Right lobe of liver (tissue), 6 donors: ENCODE data around the gene PLXND1. TPM values are rescaled to one million over a fixed set of nuclear protein-coding genes. Genes with fewer than 3 reads are reported as not detected.
A peak's percentile ranks its signal among the peaks of the same experiment; 100 is the strongest.

ENCODE experiments used
- ATAC-seq, 4 donors: fragments of 200-7000 bp; cut with Tn5 transposase; one replicate each; pipeline ENCODE4 v1.9.1; 2020; ENCODE audit warnings: mild to moderate bottlenecking in 4 of 4, moderate library complexity in 4 of 4
- DNase-seq, 3 donors: peaks; one replicate each; pipeline ENCODE4 v3.0.0-alpha.2; 2020
- H3K27ac ChIP-seq, 3 donors: fragments of 200-600 bp; one replicate each; pipeline ENCODE4 v1.8.0; 2022
- H3K27me3 ChIP-seq, 2 donors: fragments of 200-600 bp; one replicate each; pipeline ENCODE4 v1.8.0; 2022
- H3K36me3 ChIP-seq, 4 donors: fragments of 200-600 bp; sonication (generic) in 1 of 4; one replicate each; pipeline versions ENCODE4 v1.5.1 to v1.8.0; 2017 to 2022; ENCODE audit warnings: control low read depth in 1 of 4
- H3K4me1 ChIP-seq, 4 donors: fragments of 200-600 bp; sonication (generic) in 1 of 4; one replicate each; pipeline versions ENCODE4 v1.5.1 to v1.8.0; 2017 to 2022; ENCODE audit warnings: control low read depth in 1 of 4
- H3K4me3 ChIP-seq, 3 donors: fragments of 200-600 bp; one replicate each; pipeline ENCODE4 v1.8.0; 2022
- H3K9me3 ChIP-seq, 4 donors: fragments of 200-600 bp; sonication (generic) in 1 of 4; one replicate each; pipeline versions ENCODE4 v1.5.1 to v1.8.0; 2017 to 2022; ENCODE audit warnings: control low read depth in 1 of 4
- POLR2A ChIP-seq: fragments of 450-650 bp; IDR thresholded peaks from one replicate; pipeline ENCODE4 v1.6.1; 2017; ENCODE audit warnings: antibody characterized with exemption, mild to moderate bottlenecking
- WGBS: methylation state at CpG from one replicate; pipeline ENCODE4 v1.1.6; 2018; ENCODE audit warnings: low coverage, low lambda C conversion rate; ENCODE audit not compliant: insufficient coverage; ENCODE audit errors: missing lambda C conversion rate; 5-methylcytosine and 5-hydroxymethylcytosine counted together
- intact Hi-C, 2 donors: fragments of 100-400 bp; cut with DNase I; formaldehyde crosslinking; loops; one replicate each; pipeline versions ENCODE4 v1.11.2 to v1.14.1; 2022
- total RNA-seq, 6 experiments: library from RNA; depleted of rRNA in 2 of 6; stranded (reverse); fragments of >200 nt in 2 of 6; fragmentation: NEBNext Ultra II Directional in 3 of 6; extraction: Animal tissue kit (Norgen Biotek cat#: 25700) in 3 of 6; gene quantifications; one replicate each; pipeline versions ENCODE4 v1.1.0 to v1.2.4, GENCODE V29; 2016 to 2023
- TF ChIP-seq, protein P1 (sequence below), 4 donors: fragments of 200-600 bp in 3 of 4; fragments of 450-650 bp in 1 of 4; IDR thresholded peaks; one replicate each; pipeline versions ENCODE4 v1.5.1 to v1.8.0; 2016 to 2022; ENCODE audit warnings: antibody characterized with exemption in 4 of 4, mild to moderate bottlenecking in 2 of 4
- donor health status: DM: no; HTN: yes; CAD: no.
- donor health status: DM: no; HTN: no; CAD: no.
- donor health status: DM: no; HTN: no; CAD: no.
- donor health status: DM: no; HTN: yes; CAD: no.
- donor health status: DM: no; HTN: yes; CAD: no.

Gene PLXND1
- total RNA-seq, 6 experiments from 2014 or later: 27.0 to 48.8 (median 29.6) TPM

DNA sequence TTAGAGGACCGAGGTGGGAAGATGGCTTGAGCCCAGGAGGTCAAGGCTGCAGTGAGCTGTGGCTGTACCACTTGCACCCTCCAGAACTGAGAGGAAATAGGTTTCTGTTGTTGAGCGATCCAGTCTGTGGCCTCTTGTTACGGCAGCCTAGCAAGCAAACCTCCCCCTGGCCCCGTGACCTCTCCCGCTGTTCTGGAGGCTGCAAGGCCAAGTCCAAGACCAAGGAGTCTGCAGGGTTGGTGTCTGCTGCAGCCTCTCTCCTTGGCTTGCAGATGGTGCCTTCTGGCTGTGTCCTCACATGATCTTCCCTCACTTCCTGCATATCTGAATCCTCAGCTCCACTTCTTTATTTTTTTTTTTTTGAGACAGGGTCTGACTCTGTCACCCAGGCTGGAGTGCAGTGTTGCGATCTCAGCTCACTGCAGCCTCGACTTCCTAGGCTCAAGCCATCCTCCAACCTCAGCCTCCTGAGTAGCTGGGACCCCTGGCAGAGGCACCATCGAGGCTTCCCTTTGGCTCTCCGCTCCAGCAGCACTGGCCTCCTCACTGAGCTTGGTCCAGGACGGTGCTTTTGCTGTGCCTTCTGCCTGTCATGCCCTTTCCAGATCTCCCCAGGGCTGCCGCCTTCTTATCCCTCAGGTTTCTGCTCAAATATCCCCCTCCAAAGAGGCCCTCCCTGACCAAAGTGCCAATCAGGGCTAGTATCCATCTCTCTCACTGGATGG is 18.0 kb upstream of the PLXND1 start:
- Histone ChIP-seq H3K36me3 (no peaks in the 10 kb centered on the region), H3K4me1 (peaks cover 0 to 23% (median 4%) of the 10 kb centered on the region in 4 donors), H3K27ac (peak overlapping the region in 1 of 3 donors; percentile 97), H3K4me3 (no peak overlapping the region), H3K9me3 (no peaks in the 10 kb centered on the region), H3K27me3 (no peaks in the 10 kb centered on the region)
- WGBS: 64% methylated on average over 6 of the region's 11 CpGs
- intact Hi-C loops: no loop called here
- DNase-seq (peak; percentile 45 to 65 (median 53)), ATAC-seq (no peak)
- TF ChIP-seq POLR2A: no peak
- TF ChIP-seq, protein P1, sequence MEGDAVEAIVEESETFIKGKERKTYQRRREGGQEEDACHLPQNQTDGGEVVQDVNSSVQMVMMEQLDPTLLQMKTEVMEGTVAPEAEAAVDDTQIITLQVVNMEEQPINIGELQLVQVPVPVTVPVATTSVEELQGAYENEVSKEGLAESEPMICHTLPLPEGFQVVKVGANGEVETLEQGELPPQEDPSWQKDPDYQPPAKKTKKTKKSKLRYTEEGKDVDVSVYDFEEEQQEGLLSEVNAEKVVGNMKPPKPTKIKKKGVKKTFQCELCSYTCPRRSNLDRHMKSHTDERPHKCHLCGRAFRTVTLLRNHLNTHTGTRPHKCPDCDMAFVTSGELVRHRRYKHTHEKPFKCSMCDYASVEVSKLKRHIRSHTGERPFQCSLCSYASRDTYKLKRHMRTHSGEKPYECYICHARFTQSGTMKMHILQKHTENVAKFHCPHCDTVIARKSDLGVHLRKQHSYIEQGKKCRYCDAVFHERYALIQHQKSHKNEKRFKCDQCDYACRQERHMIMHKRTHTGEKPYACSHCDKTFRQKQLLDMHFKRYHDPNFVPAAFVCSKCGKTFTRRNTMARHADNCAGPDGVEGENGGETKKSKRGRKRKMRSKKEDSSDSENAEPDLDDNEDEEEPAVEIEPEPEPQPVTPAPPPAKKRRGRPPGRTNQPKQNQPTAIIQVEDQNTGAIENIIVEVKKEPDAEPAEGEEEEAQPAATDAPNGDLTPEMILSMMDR (IDR thresholded peaks at IDR 0.05): no peak

- Histone ChIP-seq H3K27ac (peak overlapping the region; percentile 43 to 76 (median 44)), H3K9me3 (no peaks in the 10 kb centered on the region), H3K4me3 (no peak overlapping the region), H3K4me1 (peaks cover 0 to 22% (median 7%) of the 10 kb centered on the region in 4 donors), H3K27me3 (no peaks in the 10 kb centered on the region), H3K36me3 (no peaks in the 10 kb centered on the region)
- no peak for TF ChIP-seq POLR2A
- WGBS: 49% methylated on average over 5 of the region's 17 CpGs
- DNase-seq (peak; percentile 69 to 76 (median 73)), ATAC-seq (peak in 2 of 4 donors; percentile 0 to 3)
- intact Hi-C loops: no loop called here
These were observed 17.1 kb upstream of the PLXND1 start for GRCh38 chr3:129623447-129624118.

- 60% methylated on average over 2 of the region's 10 CpGs for WGBS
- Histone ChIP-seq H3K4me1 (peaks cover 0 to 17% (median 7%) of the 10 kb centered on the region in 4 donors), H3K27me3 (no peaks in the 10 kb centered on the region), H3K36me3 (no peaks in the 10 kb centered on the region), H3K4me3 (no peak overlapping the region), H3K9me3 (no peaks in the 10 kb centered on the region), H3K27ac (peak overlapping the region; percentile 43 to 76 (median 44))
- no peak for TF ChIP-seq POLR2A
- TF ChIP-seq, protein P1 (IDR thresholded peaks at IDR 0.05): no peak
- ATAC-seq (no peak), DNase-seq (peak in 1 of 3 donors; percentile 12)
- intact Hi-C loops: no loop called here
These were observed 16.5 kb upstream of the PLXND1 start for GRCh38 chr3:129622933-129623332.

DNA sequence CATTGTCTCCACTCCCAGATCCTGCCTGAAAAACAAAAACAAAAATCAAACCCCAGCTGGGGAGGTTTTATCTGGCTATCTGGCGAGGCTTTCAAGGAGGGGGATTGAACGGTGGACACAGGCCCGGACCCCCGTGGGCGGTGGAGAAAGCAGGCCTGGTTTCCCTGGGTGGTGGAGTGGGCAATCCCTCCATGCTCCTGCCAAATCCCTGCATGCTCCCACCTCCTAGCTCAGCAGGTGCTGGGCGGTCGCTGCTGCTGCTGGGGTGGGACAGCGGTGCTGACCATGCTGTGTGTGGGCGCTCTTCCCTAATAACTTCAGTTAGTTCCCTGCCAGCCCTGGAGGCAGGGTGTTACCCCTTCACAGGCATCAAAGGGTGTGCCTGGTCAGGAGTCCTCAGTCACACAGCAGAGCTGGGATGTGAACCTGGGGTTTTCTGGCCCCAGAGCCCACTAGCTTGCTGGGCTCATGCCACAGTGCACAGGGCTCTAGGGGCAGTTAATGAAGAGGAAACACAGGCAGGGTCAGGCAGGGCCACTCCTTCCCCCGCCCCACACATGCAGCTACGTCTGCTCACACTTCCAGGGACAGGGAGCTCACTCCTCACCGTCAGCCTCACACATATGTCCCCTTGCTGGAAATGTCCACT is 15.9 kb upstream of the PLXND1 start:
- Histone ChIP-seq H3K27me3 (no peaks in the 10 kb centered on the region), H3K9me3 (no peaks in the 10 kb centered on the region), H3K4me1 (peaks cover 0 to 17% (median 7%) of the 10 kb centered on the region in 4 donors), H3K27ac (peak overlapping the region in 1 of 3 donors; percentile 76), H3K36me3 (no peaks in the 10 kb centered on the region), H3K4me3 (no peak overlapping the region)
- ATAC-seq (no peak), DNase-seq (peak in 1 of 3 donors; percentile 25)
- 52% methylated on average over 6 of the region's 12 CpGs for WGBS
- TF ChIP-seq POLR2A: no peak
- TF ChIP-seq, protein P1 (IDR thresholded peaks at IDR 0.05): no peak
- intact Hi-C loops: no loop called here
